ENCODE data around the gene PSMC3. TPM values are rescaled to one million over a fixed set of nuclear protein-coding genes. Genes with fewer than 3 reads are reported as not detected.

Gene PSMC3
- total RNA-seq, 1 experiment from 2014 or later, result 179 TPM

- WGBS (ENCODE audit: extremely low coverage, insufficient read length, low lambda C conversion rate), result no CpG with 5 or more reads among the region's 11 CpGs
- Histone ChIP-seq H3K4ac (ENCODE audit: low read depth, low read length) (no peak overlapping the region), H3K27ac (ENCODE audit: insufficient read length, low read depth, low read length) (no peak overlapping the region), H4K8ac (replicated peaks; ENCODE audit: insufficient read length, low read depth, low read length) (no peak overlapping the region), H2BK120ac (ENCODE audit: low read depth, low read length, poor library complexity, severe bottlenecking) (no peak overlapping the region), H3K9me3 (ENCODE audit: control insufficient read depth, low read depth, low read length) (no peaks in the 10 kb centered on the region), H2BK12ac (ENCODE audit: insufficient read length, low read depth, low read length) (no peak overlapping the region), H2AFZ (ENCODE audit: low read length) (no peak overlapping the region), H3K14ac (ENCODE audit: insufficient read depth, low read length) (no peak overlapping the region), H2BK15ac (ENCODE audit: low read depth, low read length) (no peak overlapping the region), H3K4me2 (ENCODE audit: insufficient read depth, insufficient read length, low read length) (no peak overlapping the region), H2BK20ac (ENCODE audit: low read depth, low read length, poor library complexity, severe bottlenecking) (no peak overlapping the region), H4K5ac (ENCODE audit: insufficient read length, low read depth, low read length) (no peak overlapping the region), H3K4me1 (ENCODE audit: insufficient read depth, low read length) (no peaks in the 10 kb centered on the region), H3K79me2 (ENCODE audit: insufficient read depth, low read length) (no peaks in the 10 kb centered on the region), H3K23me2 (ENCODE audit: insufficient read length, low read depth, low read length, poor library complexity, severe bottlenecking) (no peaks in the 10 kb centered on the region), H3K18ac (ENCODE audit: insufficient read length, low read depth, low read length) (no peak overlapping the region), H3K56ac (ENCODE audit: insufficient read length, low read depth, low read length) (no peak overlapping the region), H4K20me1 (ENCODE audit: control insufficient read depth, insufficient read depth, insufficient read length) (no peaks in the 10 kb centered on the region), H3T11ph (ENCODE audit: low read length) (no peak overlapping the region), H3K79me1 (ENCODE audit: insufficient read depth, low read depth, low read length, poor library complexity, severe bottlenecking) (no peaks in the 10 kb centered on the region), H3K9ac (ENCODE audit: extremely low read depth, insufficient read length, low read length) (no peak overlapping the region), H2AK5ac (ENCODE audit: insufficient read length, low read length) (no peak overlapping the region), H3K27me3 (ENCODE audit: insufficient read depth, low read length) (no peaks in the 10 kb centered on the region), H2BK5ac (ENCODE audit: insufficient read length, low read length) (no peak overlapping the region), H4K91ac (ENCODE audit: insufficient read length, low read depth, low read length) (no peak overlapping the region), H3K23ac (ENCODE audit: insufficient read length, low read depth, low read length) (no peak overlapping the region)
- no peaks in the 10 kb centered on the region; a peak in 1 of 7 replicates for H3K36me3 Mint-ChIP-seq (ENCODE audit: insufficient read depth in 1 of 3, low read depth in 3 of 3)
- no peaks in the 10 kb centered on the region for H3K9me3 Mint-ChIP-seq
- DNase-seq, result no peak
- H3K4me1 Mint-ChIP-seq, result no peaks in the 10 kb centered on the region
- H3K4me3 Mint-ChIP-seq, result no peak overlapping the region
- TF ChIP-seq CTCF (conservative IDR thresholded peaks at IDR 0.05), result no peak
- H3K27me3 Mint-ChIP-seq (ENCODE audit: low read depth), result no peaks in the 10 kb centered on the region; the same call in 1 of the 2 replicates
- H3K27ac Mint-ChIP-seq, result no peak overlapping the region
Observed at GRCh38 chr11:47437218-47437745, 11.0 kb upstream of the PSMC3 start.
